DND-41 (cell line): ENCODE results near the gene SLC22A1.

Experiments used
- CTCF ChIP-seq: IDR thresholded peaks from 2 replicates; pipeline ENCODE4 v1.5.1; 2012; ENCODE audit warnings: borderline replicate concordance, low read length, moderate library complexity, mild to moderate bottlenecking; ENCODE audit not compliant: poor library complexity, severe bottlenecking; ENCODE audit errors: extremely low read depth
- EZH2 ChIP-seq: IDR thresholded peaks from 3 replicates; pipeline ENCODE4 v1.6.1; 2012; ENCODE audit warnings: borderline replicate concordance, low read depth, mild to moderate bottlenecking, moderate library complexity, low read length, inconsistent platforms; ENCODE audit not compliant: severe bottlenecking

- TF ChIP-seq CTCF, result no peak
- no peak for TF ChIP-seq EZH2
Observed at GRCh38 chr6:160133441-160134336, 12.1 kb downstream of the SLC22A1 start.
